ENCODE measurements around the gene PFDN6. TPM values are rescaled to one million over a fixed set of nuclear protein-coding genes. Genes with fewer than 3 reads are reported as not detected.

The PFDN6 gene
- total and polyA plus RNA-seq, 10 of the 15 experiments (the other 5 are each of a cell fraction or from before 2014, with no cell fraction given), result 3.1 to 168 (median 82.6) TPM

DNA sequence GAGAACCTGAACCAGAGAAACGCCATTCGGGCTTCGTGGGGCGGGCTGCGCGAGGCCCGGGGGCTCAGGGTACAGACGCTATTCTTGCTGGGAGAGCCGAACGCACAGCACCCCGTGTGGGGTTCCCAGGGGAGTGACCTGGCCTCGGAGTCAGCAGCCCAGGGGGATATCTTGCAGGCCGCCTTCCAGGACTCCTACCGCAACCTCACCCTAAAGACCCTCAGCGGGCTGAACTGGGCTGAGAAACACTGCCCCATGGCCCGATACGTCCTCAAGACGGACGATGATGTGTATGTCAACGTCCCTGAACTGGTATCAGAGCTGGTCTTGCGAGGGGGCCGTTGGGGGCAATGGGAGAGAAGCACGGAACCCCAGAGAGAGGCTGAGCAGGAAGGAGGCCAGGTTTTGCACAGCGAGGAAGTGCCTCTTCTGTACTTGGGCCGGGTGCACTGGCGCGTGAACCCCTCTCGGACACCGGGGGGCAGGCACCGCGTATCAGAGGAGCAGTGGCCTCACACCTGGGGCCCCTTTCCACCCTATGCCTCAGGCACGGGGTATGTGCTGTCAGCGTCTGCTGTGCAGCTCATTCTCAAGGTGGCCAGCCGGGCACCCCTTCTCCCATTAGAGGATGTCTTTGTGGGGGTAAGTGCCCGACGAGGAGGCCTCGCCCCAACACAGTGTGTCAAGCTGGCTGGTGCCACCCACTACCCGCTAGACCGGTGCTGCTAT is 11.6 kb upstream of the PFDN6 start:
- RAD21 ChIA-PET (ENCODE audit: unreplicated experiment), result interaction anchor here (0.6 to 2.4 kb wide), 11 partner anchors 11 to 148 kb away, joined by 3 to 14 read pairs (median 7); partner anchors contain the start of genes PFDN6, RGL2, WDR46 and ZBTB22
- POLR2A ChIA-PET, result interaction anchor here (0.7 to 3.9 kb wide), 15 partner anchors 8 to 307 kb away, joined by 3 to 38 read pairs (median 7); partner anchors contain the start of genes PFDN6, RGL2, SYNGAP1 and TAPBP
- Histone ChIP-seq H2AFZ (ENCODE audit: control insufficient read depth, low read depth, low read length) (peak overlapping the region; percentile 3), H3K36me3 (ENCODE audit: control insufficient read depth in 2 of 2, insufficient read depth in 2 of 2, low read length in 1 of 2) (peaks cover 22 to 25% of the 10 kb centered on the region in 2 experiments), H3K4me2 (ENCODE audit: control insufficient read depth, insufficient read depth) (peak overlapping the region; percentile 83), H3K9me3 (replicated peaks; ENCODE audit: control insufficient read depth, insufficient read depth, low read length) (no peaks in the 10 kb centered on the region), H3K9ac (ENCODE audit: control insufficient read depth, insufficient read depth, low read length) (peak overlapping the region; percentile 88), H4K20me1 (ENCODE audit: control insufficient read depth, insufficient read depth) (peaks cover 6% of the 10 kb centered on the region), H3K4me1 (ENCODE audit: control insufficient read depth, insufficient read depth, low read length) (peaks cover 22% of the 10 kb centered on the region), H3K79me2 (ENCODE audit: control insufficient read depth, insufficient read depth, low read length) (peaks cover 46% of the 10 kb centered on the region), H3K4me3 (peak overlapping the region; percentile 87), H3K27ac (ENCODE audit: control insufficient read depth, insufficient read depth) (peak overlapping the region; percentile 86), H3K27me3 (replicated peaks in 1 of 2; ENCODE audit: control insufficient read depth in 2 of 2, insufficient read depth in 2 of 2, low read length in 1 of 2) (no peaks in the 10 kb centered on the region)
- FAIRE-seq (no peak), ATAC-seq (peak; percentile 47), DNase-seq (ENCODE audit: low read depth, low spot score) (no peak)
- in situ Hi-C loops (cut with MboI) (no loop called here), intact Hi-C loops (cut with micrococcal nuclease; ENCODE audit: unreplicated experiment) (loop anchor here (1.0 to 5.0 kb wide), 5 partner anchors 11 to 114 kb away; partner anchors contain the start of genes KIFC1, PFDN6, TAPBP and WDR46)
- WGBS (ENCODE audit: insufficient coverage, insufficient replicate concordance, low lambda C conversion rate, missing lambda C conversion rate), result 4% methylated on average over 39 of the region's 39 CpGs
- SMC1A ChIA-PET (ENCODE audit: uncharacterized antibody, unreplicated experiment), result interaction anchor here (0.7 to 3.6 kb wide), 12 partner anchors 9 to 153 kb away, joined by 3 to 25 read pairs (median 3); partner anchors contain the start of genes CUTA, PFDN6, RGL2 and WDR46
- CTCF ChIA-PET, result interaction anchor here (1.0 to 3.9 kb wide), 8 partner anchors 10 to 148 kb away, joined by 3 to 30 read pairs (median 7); partner anchors contain the start of genes PFDN6, RGL2 and WDR46
- no TSS peak for BruUV-seq (replicated peaks)
- 0 out of 2 replicates have a peak, but pooled peaks have one; percentile 9 for TF ChIP-seq LARP7 (IDR thresholded peaks at IDR 0.05)
- peak; percentile 93 for TF ChIP-seq PAX5 (IDR thresholded peaks at IDR 0.05; ENCODE audit: borderline replicate concordance, low read depth, low read length)
- TF ChIP-seq, protein P1, sequence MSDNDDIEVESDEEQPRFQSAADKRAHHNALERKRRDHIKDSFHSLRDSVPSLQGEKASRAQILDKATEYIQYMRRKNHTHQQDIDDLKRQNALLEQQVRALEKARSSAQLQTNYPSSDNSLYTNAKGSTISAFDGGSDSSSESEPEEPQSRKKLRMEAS (IDR thresholded peaks at IDR 0.05; ENCODE audit: low read depth, low read length), result 0 out of 2 replicates have a peak, but pooled peaks have one; percentile 26
- TF ChIP-seq IRF4 (IDR thresholded peaks at IDR 0.05; ENCODE audit: low read depth, low read length), result 0 out of 2 replicates have a peak, but pooled peaks have one; percentile 29
- TF ChIP-seq WRNIP1 (IDR thresholded peaks at IDR 0.05; ENCODE audit: borderline replicate concordance, low read depth, low read length), result no peak
- no peak for TF ChIP-seq ZNF207 (IDR thresholded peaks at IDR 0.05; ENCODE audit: borderline replicate concordance)
- TF ChIP-seq YY1 (IDR thresholded peaks at IDR 0.05; ENCODE audit: low read depth, low read length), result no peak
- peak; percentile 8; the same call in 1 of the 2 replicates for TF ChIP-seq CBFB (IDR thresholded peaks at IDR 0.05; ENCODE audit: low read depth)
- peak; percentile 13; the same call in 1 of the 2 replicates for TF ChIP-seq DPF2 (IDR thresholded peaks at IDR 0.05)
- TF ChIP-seq SMC3 (IDR thresholded peaks at IDR 0.05; ENCODE audit: borderline replicate concordance, low read length), result 0 out of 2 replicates have a peak, but pooled peaks have one; percentile 2
- TF ChIP-seq POLR2A (IDR thresholded peaks at IDR 0.05; ENCODE audit: low read depth, low read length), result peak; percentile 62; the same call in 1 of the 2 replicates
- TF ChIP-seq, protein P2, sequence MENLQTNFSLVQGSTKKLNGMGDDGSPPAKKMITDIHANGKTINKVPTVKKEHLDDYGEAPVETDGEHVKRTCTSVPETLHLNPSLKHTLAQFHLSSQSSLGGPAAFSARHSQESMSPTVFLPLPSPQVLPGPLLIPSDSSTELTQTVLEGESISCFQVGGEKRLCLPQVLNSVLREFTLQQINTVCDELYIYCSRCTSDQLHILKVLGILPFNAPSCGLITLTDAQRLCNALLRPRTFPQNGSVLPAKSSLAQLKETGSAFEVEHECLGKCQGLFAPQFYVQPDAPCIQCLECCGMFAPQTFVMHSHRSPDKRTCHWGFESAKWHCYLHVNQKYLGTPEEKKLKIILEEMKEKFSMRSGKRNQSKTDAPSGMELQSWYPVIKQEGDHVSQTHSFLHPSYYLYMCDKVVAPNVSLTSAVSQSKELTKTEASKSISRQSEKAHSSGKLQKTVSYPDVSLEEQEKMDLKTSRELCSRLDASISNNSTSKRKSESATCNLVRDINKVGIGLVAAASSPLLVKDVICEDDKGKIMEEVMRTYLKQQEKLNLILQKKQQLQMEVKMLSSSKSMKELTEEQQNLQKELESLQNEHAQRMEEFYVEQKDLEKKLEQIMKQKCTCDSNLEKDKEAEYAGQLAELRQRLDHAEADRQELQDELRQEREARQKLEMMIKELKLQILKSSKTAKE (IDR thresholded peaks at IDR 0.05; ENCODE audit: low read depth, poor library complexity, severe bottlenecking), result no peak
- TF ChIP-seq, protein P3, sequence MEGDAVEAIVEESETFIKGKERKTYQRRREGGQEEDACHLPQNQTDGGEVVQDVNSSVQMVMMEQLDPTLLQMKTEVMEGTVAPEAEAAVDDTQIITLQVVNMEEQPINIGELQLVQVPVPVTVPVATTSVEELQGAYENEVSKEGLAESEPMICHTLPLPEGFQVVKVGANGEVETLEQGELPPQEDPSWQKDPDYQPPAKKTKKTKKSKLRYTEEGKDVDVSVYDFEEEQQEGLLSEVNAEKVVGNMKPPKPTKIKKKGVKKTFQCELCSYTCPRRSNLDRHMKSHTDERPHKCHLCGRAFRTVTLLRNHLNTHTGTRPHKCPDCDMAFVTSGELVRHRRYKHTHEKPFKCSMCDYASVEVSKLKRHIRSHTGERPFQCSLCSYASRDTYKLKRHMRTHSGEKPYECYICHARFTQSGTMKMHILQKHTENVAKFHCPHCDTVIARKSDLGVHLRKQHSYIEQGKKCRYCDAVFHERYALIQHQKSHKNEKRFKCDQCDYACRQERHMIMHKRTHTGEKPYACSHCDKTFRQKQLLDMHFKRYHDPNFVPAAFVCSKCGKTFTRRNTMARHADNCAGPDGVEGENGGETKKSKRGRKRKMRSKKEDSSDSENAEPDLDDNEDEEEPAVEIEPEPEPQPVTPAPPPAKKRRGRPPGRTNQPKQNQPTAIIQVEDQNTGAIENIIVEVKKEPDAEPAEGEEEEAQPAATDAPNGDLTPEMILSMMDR (IDR thresholded peaks at IDR 0.05 in 2 of 3, conservative IDR thresholded peaks at IDR 0.05 in 1 of 3; ENCODE audit: control insufficient read depth in 2 of 3, extremely low read depth in 1 of 3, insufficient read depth in 1 of 3, low read depth in 3 of 3, low read length in 3 of 3), result 0 out of 6 replicates have a peak, but pooled peaks of 1 of the 3 experiments have one; percentile 2
- peak; percentile 68 for TF ChIP-seq MEF2B (IDR thresholded peaks at IDR 0.05; ENCODE audit: partially characterized antibody, poor library complexity, severe bottlenecking)
- TF ChIP-seq, protein P4, sequence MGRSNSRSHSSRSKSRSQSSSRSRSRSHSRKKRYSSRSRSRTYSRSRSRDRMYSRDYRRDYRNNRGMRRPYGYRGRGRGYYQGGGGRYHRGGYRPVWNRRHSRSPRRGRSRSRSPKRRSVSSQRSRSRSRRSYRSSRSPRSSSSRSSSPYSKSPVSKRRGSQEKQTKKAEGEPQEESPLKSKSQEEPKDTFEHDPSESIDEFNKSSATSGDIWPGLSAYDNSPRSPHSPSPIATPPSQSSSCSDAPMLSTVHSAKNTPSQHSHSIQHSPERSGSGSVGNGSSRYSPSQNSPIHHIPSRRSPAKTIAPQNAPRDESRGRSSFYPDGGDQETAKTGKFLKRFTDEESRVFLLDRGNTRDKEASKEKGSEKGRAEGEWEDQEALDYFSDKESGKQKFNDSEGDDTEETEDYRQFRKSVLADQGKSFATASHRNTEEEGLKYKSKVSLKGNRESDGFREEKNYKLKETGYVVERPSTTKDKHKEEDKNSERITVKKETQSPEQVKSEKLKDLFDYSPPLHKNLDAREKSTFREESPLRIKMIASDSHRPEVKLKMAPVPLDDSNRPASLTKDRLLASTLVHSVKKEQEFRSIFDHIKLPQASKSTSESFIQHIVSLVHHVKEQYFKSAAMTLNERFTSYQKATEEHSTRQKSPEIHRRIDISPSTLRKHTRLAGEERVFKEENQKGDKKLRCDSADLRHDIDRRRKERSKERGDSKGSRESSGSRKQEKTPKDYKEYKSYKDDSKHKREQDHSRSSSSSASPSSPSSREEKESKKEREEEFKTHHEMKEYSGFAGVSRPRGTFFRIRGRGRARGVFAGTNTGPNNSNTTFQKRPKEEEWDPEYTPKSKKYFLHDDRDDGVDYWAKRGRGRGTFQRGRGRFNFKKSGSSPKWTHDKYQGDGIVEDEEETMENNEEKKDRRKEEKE (IDR thresholded peaks at IDR 0.05), result no peak
